Activated T-cell treated with anti-CD3 and anti-CD28 coated beads for 1 hour (primary cell): ENCODE data around the gene IHH.

ENCODE experiments used
- DNase-seq: peaks from one replicate; pipeline ENCODE4 v3.0.0-alpha.2; 2020; ENCODE audit warnings: low read depth

IHH gene

DNA sequence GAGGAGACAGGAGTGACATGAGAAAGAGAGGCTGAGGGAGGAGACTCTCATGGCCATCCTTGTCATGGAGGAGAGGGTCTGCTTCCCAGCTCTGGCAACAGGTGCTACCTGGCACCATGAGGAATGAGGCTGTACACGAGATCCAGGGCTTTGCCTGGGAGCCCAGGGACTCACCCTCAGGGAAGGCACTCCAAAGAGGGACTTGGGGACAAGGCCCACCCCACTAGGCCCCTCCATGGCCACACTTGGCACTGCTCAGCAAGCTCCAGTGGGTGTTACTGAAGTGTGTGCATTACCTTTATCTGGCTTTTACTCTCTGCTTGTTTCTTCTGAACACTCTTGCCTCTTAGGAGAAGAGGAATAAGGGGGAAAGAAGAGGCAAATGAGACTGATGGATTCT, 22.1 kb downstream of the IHH start:
- no peak for DNase-seq

DNA sequence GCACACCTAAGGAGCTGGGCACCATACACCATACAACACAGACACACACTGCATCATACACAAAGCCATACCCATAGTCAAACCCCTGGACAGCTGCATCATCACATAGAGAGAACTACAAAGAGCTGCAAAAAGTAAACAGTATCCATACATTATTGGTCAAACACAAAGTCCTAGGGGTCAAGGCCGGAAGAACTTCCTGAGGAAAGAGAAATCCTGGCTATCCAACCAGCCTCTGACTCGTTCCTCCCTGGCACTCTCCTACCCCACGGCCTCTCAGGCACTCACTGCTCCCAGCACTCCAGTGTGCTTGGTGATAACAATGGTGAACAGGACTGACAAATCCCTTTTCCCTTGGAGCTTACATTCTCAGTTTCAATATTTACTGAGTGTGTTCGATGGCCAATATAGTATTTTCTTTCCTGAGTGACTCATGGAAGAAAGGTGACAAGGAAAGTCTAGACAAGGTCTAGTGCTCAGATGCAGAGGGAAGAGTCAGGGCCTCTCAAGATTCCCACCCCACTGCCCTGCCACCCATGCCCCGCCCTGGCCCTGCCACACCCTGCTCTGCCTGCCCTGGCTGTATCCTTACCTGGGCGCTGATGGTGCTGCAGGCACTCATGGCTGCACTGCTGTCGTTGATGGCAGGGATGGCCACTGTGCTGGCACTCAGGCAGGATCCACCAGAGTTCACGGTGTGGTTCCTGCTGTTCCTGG, 22.8 kb downstream of the IHH start:
- DNase-seq, result no peak

DNA sequence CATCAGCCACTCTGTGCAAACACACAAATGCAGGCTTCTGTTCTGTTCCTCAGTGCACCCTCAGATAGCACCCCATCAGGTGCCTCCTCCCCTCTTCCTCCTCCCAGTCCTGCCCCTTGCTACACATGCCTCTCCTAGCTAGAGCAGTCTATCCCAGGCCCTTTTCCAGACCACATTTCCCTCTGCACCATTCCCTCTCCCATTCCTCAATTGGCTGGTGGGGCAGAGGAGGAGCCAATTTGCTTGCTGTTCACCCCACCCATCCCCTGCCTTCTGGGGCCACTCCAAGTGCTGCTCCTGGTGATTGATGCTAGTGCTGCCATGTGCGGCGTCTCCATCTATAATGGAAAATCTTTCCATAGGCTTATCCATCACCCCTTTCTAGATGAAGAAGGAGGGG, 24.8 kb downstream of the IHH start:
- DNase-seq, result no peak

DNA sequence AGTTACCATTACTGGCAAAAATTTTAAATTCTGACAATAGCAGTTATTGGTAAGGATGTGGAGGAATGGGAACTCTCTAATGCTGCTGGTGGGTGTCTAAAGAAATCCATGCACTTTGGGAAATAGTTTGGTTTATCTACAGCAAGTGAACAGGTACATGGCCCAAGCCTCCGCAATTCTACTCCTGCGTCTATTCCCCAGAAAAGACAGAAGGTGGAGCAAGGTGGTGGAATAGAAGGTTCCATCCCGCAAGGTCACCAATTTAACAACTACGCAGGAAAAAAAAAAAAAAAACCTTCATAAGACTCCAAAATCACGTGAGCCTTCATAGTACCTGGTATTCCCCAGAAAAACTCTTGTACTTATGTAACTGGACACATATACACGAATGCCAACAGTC, 25.9 kb downstream of the IHH start:
- no peak for DNase-seq

DNA sequence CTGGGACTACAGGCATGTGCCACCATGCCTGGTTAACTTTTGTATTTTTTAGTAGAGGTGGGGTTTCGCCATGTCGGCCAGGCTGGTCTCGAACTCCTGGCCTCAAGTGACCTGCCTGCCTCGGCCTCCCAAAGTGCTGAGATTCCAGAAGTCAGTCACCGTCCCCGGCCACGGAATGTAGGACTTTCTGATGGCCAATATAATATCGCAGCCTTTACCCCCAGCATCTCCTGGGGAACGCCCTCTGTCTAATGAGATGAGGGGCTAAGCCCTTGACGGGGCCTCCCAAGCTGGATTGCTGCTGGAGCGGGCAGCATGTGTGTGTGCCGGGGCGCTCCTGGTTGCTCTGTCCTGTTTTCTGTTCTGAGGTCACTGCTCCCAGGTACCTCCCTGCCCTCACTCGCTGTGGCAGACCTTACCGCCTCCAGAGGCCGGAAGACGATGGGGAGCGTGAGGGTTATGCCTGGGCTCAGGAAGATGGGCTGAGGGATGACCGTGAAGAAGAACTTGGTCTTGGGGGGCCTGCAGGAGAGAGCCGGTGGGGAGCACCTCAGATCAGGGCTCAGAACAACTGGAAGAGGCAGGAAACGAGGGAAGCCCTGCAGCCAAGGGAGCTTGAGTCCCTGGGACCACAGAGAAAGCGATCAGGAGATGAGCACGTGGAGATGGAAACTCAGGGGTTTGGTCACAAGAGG, 28.5 kb downstream of the IHH start:
- no peak for DNase-seq

DNA sequence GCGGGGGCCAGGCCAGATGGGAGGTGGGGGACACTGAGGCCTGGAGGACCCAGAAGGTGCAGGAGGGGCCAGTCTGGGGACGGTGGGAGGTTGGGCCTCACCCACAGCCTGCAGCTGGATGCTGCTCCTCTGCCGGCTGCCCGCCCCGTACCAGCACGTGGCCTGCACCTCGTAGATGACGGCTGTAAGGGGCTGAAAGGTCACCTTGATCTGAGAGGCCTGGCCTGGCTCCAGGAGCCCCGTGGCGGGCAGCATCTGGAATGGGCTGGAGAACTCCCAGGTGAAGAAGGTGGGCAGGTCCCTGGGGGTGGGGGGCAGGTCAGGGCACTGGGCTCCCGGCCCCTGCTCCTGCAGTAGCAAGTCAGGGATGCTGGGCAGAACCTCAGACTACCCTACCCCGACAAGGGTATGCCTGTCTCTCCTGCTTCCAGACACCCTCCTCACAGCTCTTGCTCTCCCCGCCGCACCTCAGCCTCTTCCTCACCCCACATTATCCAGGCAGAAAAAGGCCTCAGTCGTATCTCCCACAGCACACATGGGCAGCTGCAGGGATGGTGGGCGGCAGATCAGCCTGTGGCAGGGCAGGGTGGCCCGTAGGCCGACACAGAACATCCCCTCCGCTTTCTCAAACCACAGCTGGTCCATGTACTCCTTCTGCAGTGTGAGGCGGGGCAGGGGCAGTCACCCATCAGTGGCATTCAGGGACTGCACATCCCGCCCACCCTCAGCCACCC, 29.5 kb downstream of the IHH start:
- DNase-seq, result no peak

DNA sequence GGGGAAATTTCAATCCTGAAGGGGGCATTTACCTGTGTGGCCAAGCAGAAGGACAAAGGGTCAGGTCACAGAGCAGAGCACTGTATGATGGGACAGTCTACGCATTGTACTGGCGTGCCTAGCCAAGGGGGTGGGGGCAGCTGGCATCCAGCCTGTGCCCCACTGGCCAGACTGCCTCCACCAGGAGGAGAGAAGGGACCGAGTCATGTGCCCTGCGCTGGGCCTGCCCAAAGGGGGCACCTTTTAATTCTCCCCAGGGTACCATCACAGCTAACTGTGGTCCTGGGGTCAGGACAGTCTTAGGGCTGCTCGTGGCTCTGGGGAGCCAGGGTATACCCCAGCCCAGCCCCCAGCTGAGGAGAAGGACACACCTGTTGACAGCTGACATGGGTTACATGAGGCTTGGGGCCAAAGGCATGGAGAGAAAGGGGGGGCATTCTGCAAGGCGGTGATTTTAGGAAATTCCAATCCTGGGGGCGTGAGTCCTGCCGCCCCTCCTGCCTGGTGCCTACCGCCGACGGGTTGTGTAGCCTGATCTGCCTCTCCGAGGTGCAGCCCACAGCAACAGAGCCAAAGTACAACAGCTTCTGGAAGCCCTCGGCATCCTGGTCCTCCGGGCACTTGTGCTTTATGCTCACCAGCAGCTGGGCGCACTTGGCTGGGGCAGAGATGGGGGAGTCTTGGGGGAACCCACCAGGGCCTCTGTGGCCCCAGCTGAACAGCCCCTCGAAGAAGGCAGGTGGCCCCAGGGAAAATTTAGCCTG, 30.4 kb downstream of the IHH start:
- DNase-seq, result no peak

DNA sequence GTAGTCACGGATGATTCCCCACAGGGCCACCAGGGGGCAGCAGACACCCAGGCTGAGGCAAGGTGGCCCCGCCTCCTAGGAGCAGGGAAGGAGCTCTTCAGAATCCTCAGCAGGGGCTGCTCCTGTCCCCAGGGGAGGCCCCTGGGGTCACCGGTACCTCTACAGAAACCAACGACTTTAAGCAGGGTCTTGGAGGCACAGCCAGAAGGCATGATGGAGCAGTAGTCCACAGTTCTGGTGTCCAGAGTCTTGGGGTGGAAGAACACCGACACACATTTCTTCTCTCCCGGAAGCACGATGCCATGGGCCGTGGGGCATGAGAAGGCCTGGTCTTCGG, 30.9 kb downstream of the IHH start:
- peak; percentile 70 for DNase-seq

DNA sequence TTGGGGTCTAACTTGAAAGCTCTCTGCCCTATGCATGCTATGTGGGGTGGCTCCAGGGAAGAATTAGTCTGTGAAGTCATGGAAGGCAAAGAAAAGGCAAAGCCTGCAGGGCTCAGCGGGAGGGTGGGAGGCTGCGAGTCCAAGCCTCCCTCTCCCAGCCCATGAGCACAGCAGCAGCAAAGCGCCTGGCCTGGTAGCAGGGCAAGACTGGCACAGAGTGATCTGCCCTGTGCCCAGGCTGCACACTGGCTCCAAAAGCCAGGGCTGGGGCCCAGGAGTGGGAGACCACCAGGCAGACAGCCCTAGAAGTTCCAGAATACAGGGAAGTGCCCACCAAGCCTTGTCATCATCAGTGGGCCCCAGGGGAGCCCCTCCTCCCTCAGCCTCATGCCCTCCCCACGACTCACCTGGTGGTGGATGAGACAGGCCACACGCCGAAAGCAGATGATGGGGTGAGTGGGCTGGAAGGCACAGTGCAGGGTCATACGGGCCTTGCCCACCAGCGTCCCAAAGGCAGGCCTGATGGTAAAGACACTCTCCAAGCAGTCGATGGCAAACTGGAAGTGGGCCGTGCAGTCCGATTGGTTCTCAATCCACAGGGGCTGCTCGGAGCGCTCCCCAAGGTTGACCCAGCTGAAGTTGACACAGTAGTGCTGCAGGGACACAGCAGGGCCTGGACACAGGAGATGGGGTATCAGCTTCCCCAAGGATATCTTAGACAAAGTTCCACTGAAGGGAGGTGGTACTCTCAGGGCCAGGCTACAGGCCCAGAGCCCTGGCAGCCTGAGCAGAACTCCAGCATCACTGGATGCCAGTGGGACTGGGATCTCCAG, 31.5 kb downstream of the IHH start:
- no peak for DNase-seq

DNA sequence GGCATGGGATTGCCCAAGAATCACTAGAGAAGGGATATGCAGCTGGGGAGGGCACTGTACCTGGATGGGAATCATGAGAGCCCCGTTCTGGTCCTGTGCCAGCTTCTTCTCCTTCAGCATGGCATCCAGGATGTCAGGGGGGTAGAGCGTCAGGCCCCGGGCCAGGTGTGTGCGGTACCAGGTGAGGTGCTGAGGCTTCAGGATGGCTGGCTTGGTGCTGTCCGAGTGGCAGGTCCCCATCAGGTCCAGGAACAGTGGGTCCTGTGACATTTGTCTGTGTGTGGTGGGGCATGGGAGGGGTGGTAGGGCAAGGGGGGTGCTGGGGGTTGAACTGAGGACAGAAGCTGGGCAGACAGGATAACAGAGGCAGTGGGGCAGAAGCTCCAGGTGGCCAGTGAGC, 32.6 kb downstream of the IHH start:
- DNase-seq, result no peak

DNA sequence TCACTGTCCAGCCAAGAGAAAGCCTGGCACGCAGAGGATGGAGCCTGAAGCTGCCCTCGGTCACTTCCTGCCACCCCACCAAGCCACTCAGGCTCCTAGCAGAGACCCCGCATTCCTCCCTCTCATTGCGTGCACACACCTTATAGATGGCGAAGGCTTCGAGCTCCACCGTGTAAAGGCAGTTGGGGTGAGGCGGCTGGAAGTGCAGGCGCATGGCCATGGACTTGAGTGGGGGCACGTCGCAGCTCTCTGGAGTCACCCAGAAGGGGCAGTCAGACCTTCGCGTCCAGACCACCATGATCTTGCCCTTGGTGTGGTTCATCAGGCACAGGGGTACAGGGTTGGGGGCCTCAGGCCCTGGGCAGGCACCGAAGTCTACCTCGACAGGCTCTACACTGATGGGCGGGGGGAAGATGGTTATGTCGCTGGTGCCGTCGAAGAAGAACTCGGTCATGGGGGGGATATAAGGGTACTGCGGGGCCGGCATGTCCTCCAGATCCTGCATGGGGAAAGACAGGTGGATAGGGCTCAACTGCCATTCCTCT, 33.1 kb downstream of the IHH start:
- no peak for DNase-seq

DNA sequence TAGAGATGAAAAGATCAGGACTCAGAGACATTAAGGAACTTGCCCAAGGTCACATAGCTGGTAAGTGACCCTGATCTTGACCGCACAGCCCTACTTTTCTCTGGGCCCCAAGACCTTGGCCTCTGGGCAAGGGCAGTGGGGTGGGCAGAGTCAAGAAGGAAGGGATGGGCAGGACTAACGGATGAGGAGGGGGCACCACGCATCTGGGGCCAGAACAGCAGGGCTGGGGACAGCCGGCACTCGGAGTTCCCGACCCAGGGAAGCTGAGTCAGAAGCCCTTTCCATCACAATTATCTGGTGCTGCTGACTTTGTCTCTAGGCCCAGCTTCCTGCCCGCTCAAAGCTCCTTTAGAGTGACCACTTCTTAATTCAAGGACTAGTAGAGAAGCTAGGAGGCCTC, 33.8 kb downstream of the IHH start:
- no peak for DNase-seq

DNA sequence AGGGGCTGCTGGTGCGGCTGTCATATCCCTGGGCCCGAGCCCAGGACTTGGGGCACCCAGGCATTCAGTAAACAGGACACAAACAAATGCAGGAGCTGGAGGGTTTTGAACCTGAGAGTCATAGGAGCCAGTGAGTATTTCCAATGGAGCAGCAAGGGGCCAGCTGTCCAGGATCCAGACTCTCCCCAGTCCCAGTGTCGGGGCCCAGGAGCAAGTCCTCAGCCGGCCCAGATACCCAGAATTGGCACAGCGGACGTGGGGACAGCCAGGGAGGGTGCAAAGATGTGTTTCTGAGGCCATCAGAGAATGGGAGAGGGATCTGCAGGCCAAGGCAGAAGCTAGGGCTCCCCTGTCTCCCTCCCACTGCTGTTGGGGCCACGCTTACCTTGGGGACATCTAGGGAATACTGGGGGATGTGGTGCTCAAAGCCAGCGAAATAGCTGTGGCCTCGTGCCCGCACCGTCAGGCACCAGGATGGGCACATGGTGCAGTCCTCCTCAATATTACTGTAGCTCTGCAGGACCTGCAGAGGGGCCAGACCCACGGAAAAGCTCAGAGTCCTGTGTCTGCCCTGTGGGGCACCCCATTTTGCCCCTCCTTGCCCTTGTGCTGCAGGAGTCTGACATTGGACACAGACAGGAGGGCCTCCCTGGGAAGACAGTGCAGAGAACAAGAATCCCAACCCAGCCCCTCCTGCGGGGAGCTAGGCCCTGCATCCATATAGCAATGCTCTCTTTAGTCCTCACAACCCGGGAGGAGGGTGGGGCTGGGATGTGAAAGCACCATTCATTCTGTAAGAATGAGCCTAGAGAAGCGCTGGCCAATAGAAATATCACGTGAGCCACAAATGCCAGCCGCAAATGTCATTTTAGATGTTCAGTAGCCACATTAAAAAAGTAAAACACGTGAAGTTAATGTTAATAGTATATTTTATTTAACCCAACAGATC, 34.8 kb downstream of the IHH start:
- no peak for DNase-seq

DNA sequence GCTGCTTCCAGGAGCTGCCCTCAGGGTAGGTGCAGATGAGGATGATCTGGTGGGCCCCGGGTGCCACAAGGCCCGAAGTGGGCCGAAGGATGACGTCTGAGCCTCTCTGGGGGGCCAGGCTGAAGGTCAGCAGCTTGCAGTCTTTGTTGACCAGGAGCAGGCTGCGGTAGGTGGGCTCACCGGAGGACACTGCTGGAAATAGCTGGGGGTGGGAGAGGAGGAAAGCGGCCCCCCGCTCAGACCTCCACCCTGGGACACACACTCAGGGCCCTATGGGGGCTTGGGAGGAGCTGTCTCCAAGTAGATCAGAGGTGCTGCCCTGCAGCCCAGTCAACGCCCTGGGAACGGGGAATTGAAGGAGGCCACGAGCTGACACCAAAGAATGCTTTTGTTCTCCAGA, 36.7 kb downstream of the IHH start:
- no peak for DNase-seq

DNA sequence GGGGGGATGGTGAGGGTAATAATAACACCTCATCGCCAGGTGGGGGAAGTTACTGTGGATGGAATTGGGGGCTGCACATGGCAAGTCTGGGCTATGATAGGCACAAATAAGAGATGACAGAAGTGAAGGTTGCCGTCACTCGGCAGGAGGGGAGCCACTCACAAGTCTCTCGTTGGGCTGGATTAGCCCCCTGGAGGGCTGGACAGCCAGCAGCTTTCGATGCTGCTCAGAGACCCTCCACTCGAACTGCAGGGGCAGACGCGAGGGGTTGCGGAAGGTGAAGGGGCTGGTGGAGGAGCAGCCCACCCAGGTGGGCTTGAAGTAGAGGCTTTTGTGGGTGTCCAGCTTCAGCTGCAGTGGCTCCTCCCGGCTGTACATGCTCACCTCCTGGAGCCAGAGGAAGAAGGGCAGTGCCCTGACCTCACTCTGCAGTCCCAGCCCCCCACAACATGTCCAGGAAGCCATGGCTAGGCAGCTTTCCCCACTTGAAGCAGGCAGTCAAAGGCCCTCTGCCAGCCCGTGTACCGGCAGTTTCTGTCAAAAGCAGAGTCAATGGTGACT, 37.6 kb downstream of the IHH start:
- DNase-seq, result no peak

DNA sequence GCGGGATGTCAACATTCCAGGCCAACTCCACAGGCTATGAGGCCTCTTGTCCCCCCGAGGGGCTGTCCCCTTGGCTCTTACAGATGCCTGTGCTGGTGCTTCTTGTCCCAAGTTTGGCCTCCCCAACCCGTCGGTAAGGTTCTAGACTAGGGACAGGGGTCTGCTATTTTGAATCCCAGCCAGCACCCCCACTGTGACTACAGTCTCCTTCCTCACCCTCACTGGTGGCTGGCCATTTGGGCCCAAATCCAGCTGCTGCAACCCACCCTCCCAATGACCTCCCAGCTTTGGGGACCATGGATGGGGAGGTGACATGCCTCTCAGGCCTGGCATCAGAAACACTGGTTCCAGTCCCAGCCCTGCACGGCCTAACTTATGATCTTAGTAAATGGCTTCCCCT, 38.1 kb downstream of the IHH start:
- DNase-seq, result no peak

DNA sequence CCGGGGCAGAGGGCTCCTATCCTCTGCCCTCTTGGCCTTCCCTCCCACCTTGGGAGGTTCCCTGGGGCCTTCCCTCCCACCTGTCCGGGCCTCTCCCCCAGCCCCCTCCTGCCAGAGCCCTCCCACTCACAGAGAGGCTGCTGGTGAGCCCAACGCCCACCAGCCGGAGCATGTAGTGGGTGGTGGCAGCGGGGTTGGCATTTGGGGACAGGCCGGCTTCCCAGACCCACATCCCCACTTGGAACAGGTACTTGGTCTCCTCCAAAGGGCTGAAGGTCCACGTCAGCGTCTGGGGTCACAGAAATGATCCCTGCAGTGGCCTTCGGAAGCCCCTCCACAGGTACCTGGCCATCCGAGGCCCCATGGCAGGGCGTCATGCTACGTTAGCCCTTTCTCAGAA, 38.7 kb downstream of the IHH start:
- no peak for DNase-seq

DNA sequence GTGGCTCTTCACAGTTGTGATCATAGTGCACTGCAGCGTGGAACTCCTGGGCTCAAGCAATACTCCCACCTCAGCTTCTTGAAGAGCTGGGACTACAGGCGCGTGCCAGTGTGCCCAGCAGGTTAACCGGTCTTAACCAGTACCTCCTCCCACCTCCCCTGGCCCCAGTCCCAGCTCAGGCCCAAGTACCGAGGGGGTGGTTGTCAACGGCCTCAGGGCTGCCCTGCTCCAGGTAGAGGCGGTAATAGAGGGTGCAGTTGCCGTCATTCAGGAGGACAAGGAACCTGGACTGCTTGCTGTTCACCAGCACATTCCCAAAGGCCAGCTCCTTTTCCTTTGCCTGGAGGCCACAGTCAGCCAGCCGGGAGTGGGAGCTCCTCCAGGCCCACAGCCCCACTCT, 39.1 kb downstream of the IHH start:
- no peak for DNase-seq

DNA sequence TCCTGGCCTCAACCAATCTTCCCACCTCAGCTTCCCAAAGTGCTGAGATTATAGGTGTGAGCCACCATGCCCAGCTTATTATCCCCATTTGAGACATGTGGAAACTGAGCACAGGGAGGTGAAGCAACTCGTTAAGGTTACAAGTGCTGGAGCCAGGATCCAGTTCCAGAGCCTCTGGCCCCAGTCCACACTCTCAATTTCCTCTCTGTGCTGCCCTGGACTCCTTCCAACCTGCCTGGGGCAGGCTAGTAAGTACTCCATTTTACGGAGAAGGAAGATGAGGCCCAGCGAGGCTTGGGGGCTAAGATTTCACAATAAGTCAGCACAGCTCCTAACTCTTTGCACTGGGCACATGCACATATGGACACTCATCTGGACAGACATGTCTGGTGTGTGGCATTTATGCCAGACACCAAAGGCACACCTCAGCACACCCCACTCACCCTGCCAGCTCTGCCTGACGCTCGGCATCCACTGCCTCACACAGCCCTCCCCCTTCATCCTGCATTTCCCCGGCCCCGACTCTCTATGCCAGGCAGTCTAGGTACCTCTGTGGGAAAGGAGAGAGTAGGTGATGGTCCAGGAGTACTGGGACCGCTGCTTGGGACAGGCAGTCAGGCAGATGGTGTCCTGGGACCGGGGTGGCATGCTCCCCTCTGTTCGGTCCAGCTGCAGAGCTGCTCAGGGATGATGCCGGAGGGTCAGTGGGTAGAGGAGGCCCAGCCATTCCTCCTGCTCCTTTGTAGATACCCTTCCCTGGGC, 39.9 kb downstream of the IHH start:
- no peak for DNase-seq
